ENCODE measurements around the gene RPL36.

Gene RPL36

GRCh38 chr19:5718037-5718578 lies 28.0 kb downstream of the RPL36 start:
- H3K4me1 ChIP-seq (ENCODE audit: insufficient read depth, low read length), result peaks cover 38% of the 10 kb centered on the region
- H4K20me1 ChIP-seq (ENCODE audit: insufficient read depth, low read length), result peaks cover 48% of the 10 kb centered on the region
- H3K9me3 ChIP-seq (ENCODE audit: insufficient read depth, low read length, severe bottlenecking), result no peaks in the 10 kb centered on the region
- DNase-seq (no peak), ATAC-seq (ENCODE audit: insufficient read depth, low read depth) (no peak)
- H3K4me2 ChIP-seq (ENCODE audit: insufficient read depth, low read length), result peak overlapping the region; percentile 79
- H3K36me3 ChIP-seq (ENCODE audit: insufficient read depth, low read length), result peaks cover 35% of the 10 kb centered on the region
- peak overlapping the region; percentile 73 to 81; a peak in 3 of 4 replicates for H3K4me3 ChIP-seq (ENCODE audit: low read depth in 1 of 2, low read length in 2 of 2)
- peaks cover 62% of the 10 kb centered on the region for H3K79me2 ChIP-seq (ENCODE audit: insufficient read depth, low read length)
- no peaks in the 10 kb centered on the region for H3K27me3 ChIP-seq (ENCODE audit: insufficient read depth, low read length, poor library complexity)
- TF ChIP-seq EZH2 (IDR thresholded peaks at IDR 0.05; ENCODE audit: borderline replicate concordance, low read depth, low read length, severe bottlenecking) (no peak), CTCF (IDR thresholded peaks at IDR 0.05; ENCODE audit: borderline replicate concordance, extremely low read depth, low read length, poor library complexity, severe bottlenecking) (no peak)
- H2AFZ ChIP-seq (ENCODE audit: low read depth, low read length), result no peak overlapping the region
- peak overlapping the region; percentile 86 for H3K9ac ChIP-seq (ENCODE audit: low read depth, low read length)
- peak overlapping the region; percentile 98 for H3K27ac ChIP-seq (ENCODE audit: low read length)

- TF ChIP-seq CTCF (IDR thresholded peaks at IDR 0.05; ENCODE audit: borderline replicate concordance, extremely low read depth, low read length, poor library complexity, severe bottlenecking), result no peak
- Histone ChIP-seq H3K79me2 (ENCODE audit: insufficient read depth, low read length) (peaks cover 57% of the 10 kb centered on the region), H3K4me3 (ENCODE audit: low read depth in 1 of 2, low read length in 2 of 2) (peak overlapping the region; percentile 73 to 81)
Observed at GRCh38 chr19:5718579-5719273, 28.6 kb downstream of the RPL36 start.

GRCh38 chr19:5719274-5719960 lies 29.3 kb downstream of the RPL36 start:
- Histone ChIP-seq H3K27ac (ENCODE audit: low read length) (peak overlapping the region; percentile 98), H3K27me3 (ENCODE audit: insufficient read depth, low read length, poor library complexity) (no peaks in the 10 kb centered on the region), H3K9me3 (ENCODE audit: insufficient read depth, low read length, severe bottlenecking) (no peaks in the 10 kb centered on the region), H3K9ac (ENCODE audit: low read depth, low read length) (peak overlapping the region; percentile 86), H3K4me2 (ENCODE audit: insufficient read depth, low read length) (peak overlapping the region; percentile 79), H3K79me2 (ENCODE audit: insufficient read depth, low read length) (peaks cover 51% of the 10 kb centered on the region), H4K20me1 (ENCODE audit: insufficient read depth, low read length) (peaks cover 37% of the 10 kb centered on the region), H3K4me3 (ENCODE audit: low read depth in 1 of 2, low read length in 2 of 2) (peak overlapping the region; percentile 73 to 81), H3K4me1 (ENCODE audit: insufficient read depth, low read length) (peaks cover 38% of the 10 kb centered on the region), H2AFZ (ENCODE audit: low read depth, low read length) (peak overlapping the region; percentile 97), H3K36me3 (ENCODE audit: insufficient read depth, low read length) (peaks cover 23% of the 10 kb centered on the region)
- no peak for TF ChIP-seq EZH2 (IDR thresholded peaks at IDR 0.05; ENCODE audit: borderline replicate concordance, low read depth, low read length, severe bottlenecking)
- TF ChIP-seq CTCF (IDR thresholded peaks at IDR 0.05; ENCODE audit: borderline replicate concordance, extremely low read depth, low read length, poor library complexity, severe bottlenecking), result no peak
- ATAC-seq (ENCODE audit: insufficient read depth, low read depth) (0 out of 3 replicates have a peak, but pooled peaks have one; percentile 0), DNase-seq (no peak)

More at GRCh38 chr19:5718579-5719273, 28.6 kb downstream of the RPL36 start:
- Histone ChIP-seq H3K27me3 (ENCODE audit: insufficient read depth, low read length, poor library complexity) (no peaks in the 10 kb centered on the region), H3K9me3 (ENCODE audit: insufficient read depth, low read length, severe bottlenecking) (no peaks in the 10 kb centered on the region), H3K4me1 (ENCODE audit: insufficient read depth, low read length) (peaks cover 38% of the 10 kb centered on the region), H3K27ac (ENCODE audit: low read length) (peak overlapping the region; percentile 98), H4K20me1 (ENCODE audit: insufficient read depth, low read length) (peaks cover 42% of the 10 kb centered on the region), H3K4me2 (ENCODE audit: insufficient read depth, low read length) (peak overlapping the region; percentile 79), H3K9ac (ENCODE audit: low read depth, low read length) (peak overlapping the region; percentile 86), H2AFZ (ENCODE audit: low read depth, low read length) (no peak overlapping the region), H3K36me3 (ENCODE audit: insufficient read depth, low read length) (peaks cover 29% of the 10 kb centered on the region)
- DNase-seq, result peak; percentile 69
- peak; percentile 10; the same call in 1 of the 3 replicates for ATAC-seq (ENCODE audit: insufficient read depth, low read depth)

All from DND-41 (cell line).